Frontal cortex (tissue), 4 donors: ENCODE results near the gene IL11. TPM values are rescaled to one million over a fixed set of nuclear protein-coding genes. Genes with fewer than 3 reads are reported as not detected.

ENCODE experiments used
- DNase-seq, 2 donors: peaks; one replicate each; pipeline ENCODE4 v3.0.0; 2012; ENCODE audit warnings: low spot score in 2 of 2
- FAIRE-seq: peaks from 2 replicates; lab custom pipeline; 2012; peaks lifted over from hg19 to GRCh38; lab: Jason Lieb, UNC
- total RNA-seq: library from RNA; depleted of rRNA; stranded (reverse); fragments of >200 nt; gene quantifications from one replicate; pipeline ENCODE4 v1.2.3, GENCODE V29; 2014
- donor health status: control.
- donor health status: control.
- donor health status: control.

The IL11 gene
- total RNA-seq, 1 donor from 2014 or later, result 0.41 TPM

DNA sequence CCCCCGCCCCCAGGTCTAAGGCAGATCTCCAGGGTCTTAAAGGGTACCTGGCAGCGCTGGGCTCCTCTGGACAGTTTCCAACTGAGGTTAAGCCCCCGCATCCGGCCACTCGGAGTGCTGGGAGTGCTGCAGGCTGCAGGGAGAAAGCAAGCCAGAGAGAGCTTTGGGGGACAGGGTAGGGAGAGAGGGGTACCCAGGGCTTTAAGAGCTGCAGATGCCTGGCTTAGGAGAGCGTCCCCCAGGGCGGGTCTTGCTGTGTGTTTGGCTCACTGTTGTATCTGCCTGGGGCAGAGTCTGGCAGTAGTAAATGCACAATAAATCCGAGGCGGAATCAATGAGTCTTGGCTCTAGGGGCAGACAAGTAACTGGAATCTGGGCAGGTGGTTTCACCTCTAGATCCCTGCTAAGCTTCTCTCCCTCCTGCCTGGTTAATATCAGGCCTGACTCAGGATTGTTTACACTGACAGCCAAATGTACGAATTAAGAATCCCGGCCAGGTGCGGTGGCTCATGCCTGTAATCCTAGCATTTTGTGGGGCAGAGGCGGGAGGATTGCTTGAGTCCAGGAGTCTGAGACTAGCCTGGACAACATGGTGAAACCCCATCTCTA lies 14.9 kb downstream of the IL11 start:
- DNase-seq (no peak), FAIRE-seq (no peak)

DNA sequence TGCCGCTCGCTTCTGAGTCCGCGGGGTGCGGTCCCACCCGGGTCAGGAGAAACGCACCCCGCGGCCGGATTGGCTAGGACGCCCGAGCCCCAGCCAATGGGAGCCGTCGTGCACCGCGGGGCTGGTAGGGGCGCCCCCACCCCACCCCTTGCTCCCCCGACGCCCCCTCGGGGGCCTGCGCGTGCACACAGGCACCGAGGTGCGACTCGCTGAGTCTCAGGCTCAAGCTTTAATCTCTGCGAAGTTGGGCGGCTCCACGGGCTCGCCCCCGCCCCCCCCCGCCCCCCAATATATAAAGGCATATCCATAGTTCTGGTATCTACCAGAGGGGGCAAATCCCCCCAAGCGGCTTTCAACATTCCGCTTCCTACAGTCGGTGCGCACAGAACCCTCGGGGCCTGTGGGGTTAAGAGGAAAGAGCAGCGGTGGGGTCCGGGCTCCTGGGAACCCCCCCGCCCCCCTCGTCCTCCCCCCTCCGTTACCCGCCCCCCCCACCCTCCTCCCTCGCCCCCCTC lies 15.5 kb downstream of the IL11 start, which contains the start of gene COX6B2:
COX6B2 (minus strand) TSS at position 22 of the 515 bp plus-strand sequence. CDS start 198 bp downstream, outside the sequence.
- FAIRE-seq, result no peak
- no peak for DNase-seq

DNA sequence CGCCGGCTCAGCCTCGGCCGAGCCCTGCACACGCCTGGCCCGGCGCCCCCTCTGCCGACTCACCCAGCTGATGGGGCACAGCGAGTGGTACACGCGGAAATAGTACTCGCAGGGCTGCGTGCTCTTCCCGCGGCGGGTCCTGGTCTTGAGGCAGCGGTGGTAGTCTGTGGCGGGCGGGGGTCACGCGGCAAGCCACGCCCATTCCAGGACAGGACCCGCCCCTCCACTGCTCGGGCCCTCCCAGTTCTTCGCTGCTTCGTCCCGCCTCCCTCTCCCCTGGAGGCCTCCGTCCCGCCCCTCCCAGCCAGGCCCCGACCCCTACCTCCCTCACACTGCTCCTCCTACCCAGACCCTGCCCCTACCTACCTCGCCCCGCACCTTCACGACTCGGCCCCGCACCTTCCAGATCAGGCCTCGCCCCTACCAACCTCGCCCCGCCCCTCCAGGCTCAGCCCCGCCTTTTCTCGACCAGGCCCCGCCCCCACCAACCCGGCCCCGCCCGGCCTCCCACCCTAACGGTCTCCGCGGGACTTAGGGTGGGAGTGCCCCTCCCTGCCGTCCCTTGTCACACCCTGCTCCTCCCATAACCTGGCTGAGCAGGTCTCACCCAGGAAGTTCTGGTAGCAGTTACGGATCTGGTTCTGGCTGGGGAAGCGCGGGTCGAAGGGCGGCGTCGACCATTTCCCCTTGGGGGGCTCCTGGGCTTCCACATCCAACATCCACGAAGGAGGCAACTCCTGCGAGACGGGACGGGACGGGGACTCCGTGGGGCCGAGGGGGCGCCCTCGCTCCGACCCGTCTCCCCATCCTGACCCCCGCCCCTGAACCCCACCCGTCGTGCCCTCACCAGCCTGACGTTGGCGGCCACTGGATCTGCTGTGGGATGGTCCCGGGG lies 16.2 kb downstream of the IL11 start:
- DNase-seq, result peak in 1 of 2 donors; percentile 88
- FAIRE-seq, result no peak

GRCh38 chr19:55353356-55353802 lies 16.9 kb downstream of the IL11 start:
- FAIRE-seq (no peak), DNase-seq (no peak)

GRCh38 chr19:55352549-55353145 lies 17.6 kb downstream of the IL11 start:
- no peak for FAIRE-seq
- no peak for DNase-seq

DNA sequence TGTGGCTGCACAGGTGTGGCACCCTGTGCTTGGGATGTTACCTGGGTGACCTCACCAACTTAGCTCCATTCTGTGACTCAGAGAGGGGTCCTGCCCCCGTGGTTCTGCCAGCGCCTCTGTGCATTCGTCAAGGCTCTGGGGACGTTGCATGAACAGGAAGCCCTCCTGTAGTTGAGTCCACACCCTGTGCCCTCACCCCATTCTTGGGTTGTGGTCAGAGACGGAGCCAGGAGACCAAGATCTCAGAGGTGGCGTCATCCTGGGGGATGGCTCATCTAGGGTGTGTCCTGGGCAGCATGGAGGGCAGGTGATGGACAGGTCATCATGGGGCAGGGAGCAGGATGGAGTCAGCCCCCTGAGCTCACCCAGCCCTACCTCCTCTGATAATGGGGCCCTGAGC lies 18.2 kb downstream of the IL11 start:
- no peak for FAIRE-seq
- DNase-seq, result no peak

DNA sequence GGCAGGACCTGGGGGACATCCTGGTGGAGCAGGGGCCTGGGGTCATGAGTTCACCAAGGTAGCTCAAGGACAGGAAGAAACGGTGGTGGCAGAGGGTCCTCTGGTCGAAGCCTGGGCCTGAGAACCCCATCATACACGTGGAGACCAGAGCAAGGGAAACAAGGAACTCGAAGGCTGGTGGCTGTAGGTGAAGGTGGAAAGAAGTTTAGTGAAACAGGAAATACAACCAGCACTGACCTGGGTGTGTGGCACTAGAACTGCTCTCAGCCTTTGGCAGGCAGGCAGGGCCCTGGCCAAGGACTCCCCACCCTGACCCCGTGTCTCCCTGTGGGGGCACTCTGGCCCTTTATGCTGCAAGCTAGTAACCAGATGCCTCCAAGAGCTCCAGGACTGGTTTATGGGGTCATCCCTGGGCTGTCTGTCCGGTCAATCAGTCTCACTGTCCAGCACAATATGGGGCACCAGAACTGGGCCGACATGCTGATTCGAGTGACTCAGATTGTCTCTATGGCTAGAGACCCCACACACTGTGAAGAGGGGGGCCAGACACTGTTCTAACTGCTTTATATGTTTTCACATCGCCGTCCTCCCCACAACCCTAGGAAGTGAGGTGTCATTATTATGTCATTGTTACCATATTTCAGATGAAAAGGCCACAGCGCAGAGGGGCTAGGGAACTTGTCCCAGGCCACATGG lies 19.5 kb downstream of the IL11 start:
- DNase-seq (no peak), FAIRE-seq (no peak)

DNA sequence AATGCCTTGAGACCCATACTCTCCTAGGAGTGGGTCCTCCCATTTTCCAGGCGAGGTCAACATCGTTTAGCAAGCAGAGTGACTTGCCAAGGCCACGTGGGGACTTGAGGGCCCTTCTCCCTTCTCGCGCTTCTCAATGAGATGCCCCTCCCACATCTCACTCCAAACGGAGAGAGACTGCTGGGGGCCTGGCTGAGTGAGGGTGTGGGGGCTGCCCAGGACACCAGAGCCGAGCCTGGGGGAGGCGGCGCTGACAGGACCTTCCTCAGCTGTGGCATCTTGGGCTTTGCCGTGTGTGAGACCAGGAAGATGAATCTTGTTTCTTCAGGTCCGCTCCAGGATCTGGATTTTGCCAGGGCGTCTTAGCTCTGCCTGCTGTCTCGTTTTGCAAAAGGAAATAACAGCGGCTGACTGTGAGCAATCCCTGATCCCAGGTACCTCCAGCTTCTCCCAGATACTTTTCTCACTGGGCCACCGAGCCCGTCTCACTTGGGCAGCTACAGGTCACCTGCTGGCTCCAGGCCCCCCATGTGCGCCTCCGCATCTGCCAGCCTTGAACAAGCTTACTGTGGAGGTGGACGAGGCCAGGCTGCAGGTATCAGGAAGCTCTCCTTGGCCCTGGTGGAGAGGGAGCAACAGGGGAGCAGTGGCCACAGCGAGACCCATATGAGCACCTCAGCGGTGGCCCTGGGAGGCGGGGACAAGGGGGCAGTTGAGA lies 21.8 kb downstream of the IL11 start:
- DNase-seq (no peak), FAIRE-seq (no peak)

DNA sequence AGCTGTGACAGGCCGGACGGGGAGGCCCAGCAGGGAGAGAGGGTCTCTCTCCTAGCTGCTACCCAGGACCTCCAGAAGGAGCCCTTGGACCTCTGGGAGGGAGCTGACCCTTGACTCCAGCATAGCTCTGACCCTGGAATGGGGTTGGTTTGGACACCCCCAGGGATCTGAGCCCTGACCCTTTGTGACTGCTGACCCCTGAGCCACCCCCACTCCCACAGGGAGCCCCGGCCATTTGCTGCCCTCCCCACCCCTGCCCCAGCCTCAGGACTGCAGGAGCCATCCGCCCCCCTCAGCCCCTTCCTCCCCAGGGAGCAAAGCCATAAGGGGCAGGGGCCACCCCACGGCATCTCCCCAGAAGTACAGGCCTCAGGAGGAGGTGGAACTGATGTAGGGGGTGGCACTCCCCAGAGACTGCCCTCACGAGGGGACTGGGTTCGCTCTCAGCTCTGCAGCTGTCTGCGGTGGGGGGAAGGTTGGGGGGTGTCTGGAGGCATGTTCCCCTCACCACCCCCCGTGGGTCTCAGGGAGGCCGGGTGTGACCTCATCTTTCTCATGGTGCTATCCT lies 22.7 kb downstream of the IL11 start:
- DNase-seq (no peak), FAIRE-seq (no peak)

- DNase-seq (no peak), FAIRE-seq (no peak)
These were observed 23.4 kb downstream of the IL11 start for GRCh38 chr19:55346725-55347441.

GRCh38 chr19:55345818-55346724 lies 24.2 kb downstream of the IL11 start:
- FAIRE-seq (no peak), DNase-seq (no peak)

DNA sequence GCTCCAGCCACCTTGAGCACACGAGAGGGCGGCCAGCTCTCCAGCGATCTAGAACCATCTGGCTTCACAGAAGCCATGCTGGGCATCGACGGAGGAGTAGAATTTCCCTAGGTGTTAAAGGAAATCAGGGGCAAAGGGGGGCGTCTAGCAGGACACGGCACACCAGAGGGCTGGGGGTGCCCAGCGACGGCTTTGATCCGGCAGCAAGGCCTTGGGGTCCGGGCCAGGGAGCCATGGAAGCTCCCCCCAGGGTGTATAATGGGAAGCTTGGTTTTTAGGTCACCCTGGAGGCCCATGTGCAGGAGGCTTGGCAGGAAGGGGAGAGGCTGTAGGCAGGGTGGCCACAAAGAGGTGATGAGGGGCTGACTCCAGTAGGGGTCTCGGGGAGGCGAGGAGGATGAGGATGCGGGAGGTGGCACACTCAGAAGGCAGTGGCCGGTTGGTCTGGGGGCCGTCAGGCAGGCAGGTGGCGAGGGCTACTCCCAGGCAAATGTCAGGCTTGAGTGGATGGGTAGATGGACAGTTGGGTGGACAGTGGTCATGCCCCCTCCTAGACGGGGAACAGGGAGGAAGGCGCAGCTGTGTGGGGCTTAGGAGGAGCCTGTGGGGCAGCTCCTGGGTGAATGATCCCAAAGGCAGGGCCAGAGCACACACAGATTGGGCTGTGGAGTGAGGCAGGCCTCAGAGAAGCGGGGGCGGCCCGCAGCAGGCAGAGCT lies 25.0 kb downstream of the IL11 start:
- DNase-seq (no peak), FAIRE-seq (no peak)

GRCh38 chr19:55344444-55344843 lies 25.8 kb downstream of the IL11 start:
- DNase-seq, result peak in 1 of 2 donors; percentile 65
- FAIRE-seq, result no peak

- FAIRE-seq (no peak), DNase-seq (peak in 1 of 2 donors; percentile 36)
These were observed 28.4 kb downstream of the IL11 start for GRCh38 chr19:55341595-55342531.

GRCh38 chr19:55341171-55341588 lies 29.1 kb downstream of the IL11 start:
- peak; percentile 80 to 91 for DNase-seq
- FAIRE-seq, result no peak

- no peak for FAIRE-seq
- DNase-seq, result peak in 1 of 2 donors; percentile 42
These were observed 29.5 kb downstream of the IL11 start for GRCh38 chr19:55340784-55341147.
